GM18502 (cell line): ENCODE data around the gene TANC1.

Experiments
- ATAC-seq: cut with Tn5 transposase; IDR thresholded peaks from one replicate; pipeline ENCODE4 v1.9.1; 2021; ENCODE audit warnings: mild to moderate bottlenecking; ENCODE audit not compliant: unreplicated experiment, poor library complexity

Gene TANC1

DNA sequence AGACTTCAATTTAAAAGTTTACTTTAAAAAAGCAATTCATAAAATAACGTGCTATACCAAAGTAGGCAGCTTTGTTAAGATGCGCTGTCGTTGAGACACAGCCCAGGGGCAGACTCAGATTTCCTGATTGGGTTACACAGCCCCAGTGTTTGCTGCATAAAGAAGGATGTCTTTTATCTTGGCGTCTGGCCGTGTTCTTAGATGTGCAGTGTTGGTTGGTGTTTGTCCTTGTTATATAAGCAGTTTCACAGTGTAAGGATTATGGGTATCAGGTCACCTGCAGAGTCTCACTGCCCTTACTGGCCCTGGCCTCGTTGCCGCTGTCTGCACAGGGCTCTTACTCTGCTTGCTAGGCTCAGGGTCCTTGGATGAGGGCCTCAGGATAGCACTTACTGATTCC, 209.5 kb downstream of the TANC1 start:
- ATAC-seq: no peak

DNA sequence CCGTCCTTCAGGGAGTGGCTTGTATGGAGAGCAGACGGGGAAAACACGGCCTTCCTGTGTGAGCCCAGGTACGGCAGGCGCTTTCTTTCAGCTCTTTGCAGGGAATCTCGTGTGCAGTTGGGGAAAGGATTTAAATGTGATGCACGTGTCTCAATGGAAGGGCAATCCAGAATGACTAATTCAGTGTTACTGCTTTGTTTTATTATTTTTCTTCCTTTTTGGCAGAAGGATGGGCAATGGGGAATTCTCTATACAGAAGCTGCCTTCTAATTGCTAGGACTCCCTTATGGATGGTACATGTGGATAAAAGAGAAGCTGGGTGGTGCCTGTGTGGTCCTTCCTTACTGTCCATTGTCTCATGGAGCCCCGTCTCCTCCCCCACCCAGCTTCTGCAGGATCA, 210.7 kb downstream of the TANC1 start:
- no peak for ATAC-seq

DNA sequence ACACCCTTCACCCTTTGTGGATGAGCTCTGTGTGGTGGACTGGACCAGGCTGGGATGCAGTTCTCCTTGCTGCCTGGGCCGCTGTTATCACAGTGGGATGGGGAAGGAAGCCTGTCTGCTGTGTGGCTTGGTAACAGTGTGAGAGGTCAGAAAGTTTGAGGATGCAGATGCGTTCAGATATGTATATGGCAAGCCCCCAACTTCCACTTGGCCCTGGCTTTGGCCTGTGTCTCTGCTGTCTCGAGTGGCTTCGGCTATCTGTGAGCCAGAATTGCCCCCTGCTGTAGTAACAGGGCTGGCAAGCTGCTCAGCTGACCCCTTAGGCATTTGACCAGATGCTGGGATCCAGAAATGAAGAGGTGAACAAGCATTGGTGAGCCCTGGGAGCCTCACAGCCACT, 211.3 kb downstream of the TANC1 start:
- ATAC-seq: no peak

DNA sequence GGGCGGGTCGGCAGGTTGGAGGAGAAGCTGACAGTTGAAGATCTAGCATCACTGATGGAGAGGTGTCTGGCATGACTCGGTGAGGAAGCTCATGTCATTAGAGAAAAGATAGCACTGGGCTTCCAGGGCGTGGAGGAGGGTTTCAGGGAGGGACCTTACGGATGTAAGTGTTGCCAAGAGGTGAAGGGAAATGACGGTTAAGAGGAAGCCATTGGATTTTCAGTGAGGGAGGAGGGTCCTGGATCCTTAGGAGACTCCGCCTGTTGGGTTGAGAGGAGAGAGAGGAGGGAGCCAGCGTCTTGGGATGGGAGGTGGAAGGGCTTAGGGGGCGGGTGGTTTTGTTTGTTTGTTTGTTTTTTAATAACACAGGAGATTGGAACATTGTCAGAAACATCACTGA, 214.9 kb downstream of the TANC1 start:
- no peak for ATAC-seq

DNA sequence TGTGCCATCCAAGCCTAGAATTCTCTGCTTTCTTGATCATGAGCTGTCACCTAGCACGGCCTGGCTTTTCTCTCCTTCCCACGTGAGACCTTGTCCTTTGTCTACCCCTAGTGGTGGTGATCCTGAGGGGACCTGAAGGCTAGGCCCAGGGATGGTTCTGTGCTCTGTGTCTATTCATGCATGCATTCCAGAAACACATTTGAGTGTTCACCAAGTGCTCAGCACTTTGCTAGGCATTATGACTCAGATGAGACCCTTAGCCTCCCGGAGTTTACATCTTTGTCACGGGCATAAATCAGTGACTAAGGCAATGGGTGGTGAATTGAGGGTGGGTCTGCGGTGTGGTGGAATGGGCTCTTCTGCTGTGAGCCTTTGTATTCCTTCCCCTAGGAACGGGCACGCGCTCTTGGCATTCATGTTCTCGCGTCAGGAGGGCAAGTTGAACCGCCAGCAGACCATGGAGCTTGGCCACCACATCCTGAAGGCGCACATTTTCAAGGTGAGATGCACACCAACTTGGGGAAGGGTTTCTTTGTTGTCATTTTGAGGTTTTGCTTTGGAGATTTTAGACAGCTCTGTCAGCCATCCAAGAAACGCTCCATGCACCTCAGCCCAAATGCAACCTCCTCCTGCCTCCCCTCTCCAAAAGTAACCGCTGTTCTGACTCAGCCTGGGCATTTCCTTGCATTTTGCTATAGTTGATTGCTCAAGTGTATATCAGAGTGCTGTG, 217.1 kb downstream of the TANC1 start:
- peak; percentile 81 for ATAC-seq

DNA sequence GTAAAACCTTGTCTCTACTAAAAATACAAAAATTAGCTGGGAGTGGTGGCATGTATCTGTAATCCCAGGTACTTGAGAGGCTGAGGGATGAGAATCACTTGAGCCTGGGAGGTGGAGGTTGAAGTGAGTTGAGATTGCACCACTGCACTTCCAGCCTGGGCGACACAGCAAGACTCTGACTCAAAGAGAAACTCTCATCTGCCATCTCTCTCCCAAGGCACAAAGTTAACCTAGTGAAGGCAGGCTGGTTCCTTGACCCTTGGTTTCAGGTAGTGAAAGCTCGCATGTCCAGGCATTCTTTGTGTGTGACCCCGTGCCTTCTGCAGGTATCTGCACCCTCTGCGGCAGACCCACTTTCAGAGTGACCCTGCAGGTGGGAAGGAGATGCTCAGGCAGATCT, 218.0 kb downstream of the TANC1 start:
- peak; percentile 41 for ATAC-seq

DNA sequence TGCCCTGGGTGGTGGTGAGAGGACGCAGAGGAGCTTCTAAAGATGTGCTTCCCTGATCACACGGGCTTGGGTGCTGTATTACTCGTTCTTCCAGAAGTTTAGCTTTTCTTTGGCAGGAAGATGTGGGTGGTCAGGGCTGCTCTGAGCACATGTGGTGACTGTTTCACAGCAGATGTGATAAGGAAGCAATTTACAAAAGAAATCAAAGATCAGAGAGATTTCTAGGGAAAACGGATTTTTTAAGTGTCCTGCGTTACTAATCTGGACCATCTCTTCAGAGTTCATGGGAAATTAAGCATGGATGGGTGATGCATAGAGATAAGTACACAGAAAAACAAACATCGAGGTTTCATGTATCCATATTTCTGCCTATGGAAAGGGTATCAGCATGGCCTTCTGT, 218.7 kb downstream of the TANC1 start:
- no peak for ATAC-seq

DNA sequence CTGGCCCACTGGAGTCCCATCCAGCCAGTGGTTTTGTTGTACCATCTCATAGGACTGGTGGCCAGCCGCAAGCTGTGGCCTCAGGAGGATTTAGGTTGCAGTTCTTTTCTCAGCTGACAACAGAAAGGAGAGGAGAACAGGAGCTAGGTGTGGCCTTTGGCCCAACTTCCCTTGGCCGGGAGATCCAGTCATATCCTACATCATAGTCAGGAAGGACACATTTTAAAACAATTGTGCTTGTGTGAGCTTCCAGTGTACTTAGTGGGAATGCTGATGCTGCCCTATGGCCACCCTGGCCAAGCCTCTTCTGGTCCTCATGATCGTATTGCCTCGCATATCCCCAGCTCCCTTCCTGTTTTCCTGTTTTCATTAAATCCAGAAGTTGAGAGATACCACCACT, 220.0 kb downstream of the TANC1 start:
- no peak for ATAC-seq

DNA sequence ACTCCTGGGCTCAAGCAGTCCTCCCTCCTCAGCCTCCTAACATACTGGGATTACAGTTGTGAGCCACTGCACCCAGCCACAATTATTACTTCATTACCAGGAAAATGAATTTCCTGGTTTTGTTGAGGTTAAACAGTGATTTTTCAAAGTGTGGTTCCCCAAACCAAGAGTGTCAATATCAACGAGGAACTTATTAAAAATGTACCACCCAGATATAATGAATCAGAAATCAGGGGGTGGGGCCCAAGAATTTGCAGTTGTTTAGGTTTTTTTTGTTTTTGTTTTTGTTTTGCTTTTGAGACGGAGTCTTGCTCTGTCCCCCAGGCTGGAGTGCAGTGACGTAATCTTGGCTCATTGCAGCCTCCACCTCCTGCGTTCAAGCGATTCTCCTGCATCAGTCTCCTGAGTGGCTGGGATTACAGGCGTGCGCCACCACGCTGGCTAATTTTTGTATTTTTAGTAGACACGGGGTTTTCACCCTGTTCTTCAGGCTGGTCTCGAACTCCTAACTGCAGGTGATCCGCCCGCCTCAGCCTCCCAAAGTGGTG, 224.0 kb downstream of the TANC1 start:
- ATAC-seq: no peak

DNA sequence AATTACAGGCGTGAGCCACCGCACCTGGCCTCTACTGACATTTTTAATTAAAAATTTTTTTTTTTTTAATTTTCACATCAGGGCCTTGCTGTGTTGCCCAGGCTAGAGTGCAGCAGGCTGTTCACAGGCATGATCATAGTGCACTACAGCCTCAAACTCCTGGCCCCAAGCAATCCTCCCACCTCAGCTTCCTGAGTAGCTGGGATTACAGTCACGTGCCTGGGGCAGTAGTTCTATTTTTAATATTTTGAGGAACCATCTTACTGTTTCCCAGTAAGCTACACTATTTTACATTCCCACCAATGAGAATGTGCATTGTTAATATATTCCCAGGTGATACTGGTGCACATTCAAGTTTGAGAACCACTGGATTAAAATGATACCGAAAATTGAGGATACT, 225.4 kb downstream of the TANC1 start:
- no peak for ATAC-seq

DNA sequence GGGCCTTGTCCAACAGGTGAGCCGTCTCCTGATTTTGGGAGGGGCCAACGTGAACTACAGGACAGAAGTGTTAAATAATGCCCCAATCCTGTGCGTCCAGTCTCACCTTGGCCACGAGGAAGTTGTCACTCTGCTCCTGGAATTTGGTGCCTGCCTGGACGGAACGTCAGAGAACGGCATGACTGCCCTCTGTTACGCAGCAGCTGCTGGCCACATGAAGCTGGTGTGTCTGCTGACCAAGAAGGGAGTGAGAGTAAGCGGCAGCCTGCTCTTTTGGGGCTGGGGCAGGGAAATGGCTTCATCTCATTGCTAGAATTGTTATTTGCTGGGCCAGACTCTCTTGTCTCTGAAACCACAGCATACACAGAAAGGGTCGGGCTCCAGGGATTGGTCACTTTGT, 225.8 kb downstream of the TANC1 start:
- ATAC-seq: no peak

DNA sequence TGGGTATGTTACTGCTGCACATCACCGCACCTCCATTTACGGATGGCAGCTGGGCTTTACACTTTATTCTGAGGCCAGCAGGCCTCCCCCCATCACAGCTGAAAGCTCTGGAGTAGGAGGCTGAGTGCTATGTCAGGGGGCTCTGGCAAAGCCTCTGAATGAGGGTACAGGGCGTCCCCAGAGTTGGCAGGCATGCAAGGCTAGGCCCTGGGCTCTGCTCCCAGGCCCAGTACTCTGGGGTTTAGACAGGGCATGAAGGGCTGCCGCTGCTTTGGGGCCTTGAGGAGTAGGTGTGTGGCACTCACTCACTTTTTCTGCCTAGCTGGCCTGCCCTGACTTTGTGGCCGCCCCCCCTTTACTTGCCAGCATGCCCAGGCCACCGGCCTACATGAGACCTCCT, 227.3 kb downstream of the TANC1 start:
- ATAC-seq: no peak

DNA sequence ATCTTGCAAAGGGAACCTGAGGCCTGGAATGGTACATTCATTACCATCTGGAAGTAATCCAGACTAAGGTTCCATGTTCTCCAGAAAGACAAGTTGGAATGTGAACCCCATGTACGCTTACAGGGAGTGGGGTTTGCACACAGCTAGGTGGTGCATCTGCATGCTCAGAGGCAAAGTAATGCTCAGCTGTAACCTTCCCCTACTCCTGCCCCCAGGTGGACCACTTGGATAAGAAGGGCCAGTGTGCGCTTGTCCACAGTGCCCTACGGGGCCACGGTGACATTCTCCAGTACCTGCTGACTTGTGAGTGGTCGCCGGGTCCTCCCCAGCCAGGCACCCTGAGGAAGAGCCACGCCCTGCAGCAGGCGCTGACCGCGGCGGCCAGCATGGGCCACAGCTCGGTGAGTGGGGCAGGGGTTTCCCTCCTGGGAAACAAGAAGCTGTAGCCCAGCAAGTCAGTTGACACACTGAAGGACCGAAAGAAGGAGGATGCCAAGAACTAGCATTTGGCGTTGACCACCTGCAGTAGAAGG, 228.0 kb downstream of the TANC1 start:
- ATAC-seq: no peak

DNA sequence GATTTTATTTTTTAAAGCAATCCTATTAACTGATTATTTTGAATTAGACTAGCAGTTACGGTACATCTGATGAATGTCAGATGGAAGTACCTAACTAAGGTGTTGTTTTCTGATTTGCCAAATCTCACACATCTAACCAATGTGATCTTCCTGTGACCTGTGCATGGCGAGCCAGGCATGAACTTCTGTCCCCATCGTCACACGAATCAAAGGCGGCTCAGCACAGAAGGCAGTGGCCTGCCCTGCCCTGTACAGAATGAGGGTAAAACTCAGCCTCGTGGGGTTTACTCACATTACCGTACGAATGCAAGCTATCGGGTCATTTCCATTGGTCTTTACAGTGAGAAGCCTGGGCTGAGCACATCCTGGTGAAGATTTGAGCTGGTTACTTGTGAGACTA, 230.8 kb downstream of the TANC1 start:
- ATAC-seq: no peak

DNA sequence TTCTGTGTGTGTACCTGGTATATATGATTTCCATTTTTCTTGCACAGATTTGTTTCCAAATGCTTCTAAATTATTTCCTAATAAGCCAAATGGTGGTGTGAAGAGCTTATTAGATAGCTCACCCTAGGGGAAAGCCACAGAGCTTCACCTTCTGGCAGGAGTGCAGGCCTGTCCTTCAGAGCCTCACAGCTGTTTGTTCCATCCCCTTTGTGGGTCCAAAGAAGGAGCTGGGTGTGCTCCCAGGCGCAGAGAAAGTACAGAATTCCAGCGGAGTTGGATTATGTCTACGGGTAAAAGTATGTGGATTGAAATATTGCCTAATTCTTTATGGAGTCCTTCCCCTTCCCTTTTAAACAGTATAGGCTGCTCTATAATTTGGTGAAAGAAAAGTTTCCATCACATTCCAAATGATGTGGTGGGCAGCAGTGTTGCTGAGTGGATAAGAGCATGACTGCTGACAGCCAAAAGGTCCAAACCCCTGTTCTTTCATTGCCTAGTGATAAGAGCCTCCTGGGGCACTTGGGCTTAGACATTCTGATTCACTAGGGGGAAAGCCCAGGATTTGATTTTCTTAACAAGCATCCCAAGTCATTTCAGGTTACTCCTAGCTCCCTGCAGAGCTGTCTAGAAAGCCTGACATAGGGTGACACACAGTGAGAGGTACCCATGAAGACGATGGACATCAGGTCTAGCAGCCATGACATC, 231.5 kb downstream of the TANC1 start:
- no peak for ATAC-seq

DNA sequence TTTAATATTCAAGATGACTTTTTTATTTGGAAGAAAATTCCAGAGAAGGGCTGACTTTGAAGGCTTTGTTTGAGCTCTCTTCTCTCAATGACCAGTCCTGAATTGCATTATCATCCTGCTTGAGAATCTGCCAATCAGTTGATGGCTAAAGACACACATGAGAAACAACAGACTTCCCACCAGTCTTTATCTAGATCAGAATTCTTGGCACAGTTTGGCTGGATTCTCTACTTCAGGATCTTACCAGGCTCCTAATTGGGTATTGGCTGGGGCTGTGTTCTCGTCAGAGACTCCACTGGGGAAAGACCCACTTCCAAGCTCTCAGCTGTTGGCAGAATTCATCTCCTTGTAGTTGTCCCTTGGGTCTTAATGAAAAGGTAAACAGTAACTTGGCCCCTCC, 232.1 kb downstream of the TANC1 start:
- ATAC-seq: no peak

DNA sequence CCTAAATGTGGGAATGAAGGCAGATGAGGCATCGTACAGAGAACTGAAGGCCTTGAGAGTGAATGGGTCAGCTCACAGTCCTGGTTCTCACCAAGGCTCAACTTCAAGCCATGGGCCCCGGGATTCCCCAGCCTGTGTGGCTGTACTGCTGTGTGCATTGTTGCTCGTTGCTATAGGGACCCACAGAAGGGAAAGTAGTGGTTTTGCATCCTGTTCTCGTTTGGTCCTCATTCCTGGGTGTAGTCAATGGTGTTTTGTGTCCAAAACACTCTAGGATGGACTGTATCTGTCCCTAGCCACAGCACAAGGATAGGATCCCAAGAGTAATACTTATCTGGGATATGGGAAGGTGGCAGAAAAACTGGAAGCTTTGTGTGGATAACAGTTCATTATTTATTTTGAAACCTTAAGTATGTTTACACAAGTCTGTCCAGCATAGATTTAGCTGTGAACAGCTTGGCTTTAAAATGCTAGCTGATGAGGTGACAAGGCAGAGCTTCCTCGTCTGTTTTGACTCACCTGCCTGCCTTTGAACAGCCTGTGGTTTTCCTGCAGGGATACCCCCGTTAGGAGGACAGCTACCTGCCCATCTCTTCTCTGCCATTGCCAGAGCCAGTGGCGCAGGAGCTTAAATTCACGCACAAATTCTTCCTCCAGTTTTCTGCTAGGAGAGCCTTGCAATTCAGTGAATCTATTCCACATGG, 233.1 kb downstream of the TANC1 start:
- ATAC-seq: peak; percentile 99

DNA sequence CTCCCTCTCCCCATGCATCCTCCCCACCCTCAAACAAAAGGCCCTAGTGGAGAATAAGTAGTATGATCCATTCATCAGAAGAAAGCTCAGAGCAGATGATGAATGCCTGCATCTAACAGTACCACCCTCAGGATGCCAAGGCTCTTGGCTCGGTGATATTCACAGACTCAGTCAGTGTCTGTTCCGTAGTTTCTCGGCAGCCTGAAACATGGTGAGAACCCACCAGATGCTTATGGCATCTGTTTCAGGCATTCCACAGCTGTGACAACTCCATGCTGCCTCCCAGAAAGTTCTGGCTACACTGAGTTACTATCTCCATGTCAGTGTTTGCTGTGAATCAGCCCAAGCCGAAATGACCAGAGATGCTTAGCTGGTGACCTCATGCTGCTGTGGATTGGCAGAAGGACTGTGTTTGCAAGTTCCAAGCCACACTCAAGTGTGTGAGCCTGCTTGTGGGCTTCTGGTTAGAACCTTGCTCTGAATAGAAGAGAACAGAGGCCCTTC, 234.2 kb downstream of the TANC1 start:
- no peak for ATAC-seq

DNA sequence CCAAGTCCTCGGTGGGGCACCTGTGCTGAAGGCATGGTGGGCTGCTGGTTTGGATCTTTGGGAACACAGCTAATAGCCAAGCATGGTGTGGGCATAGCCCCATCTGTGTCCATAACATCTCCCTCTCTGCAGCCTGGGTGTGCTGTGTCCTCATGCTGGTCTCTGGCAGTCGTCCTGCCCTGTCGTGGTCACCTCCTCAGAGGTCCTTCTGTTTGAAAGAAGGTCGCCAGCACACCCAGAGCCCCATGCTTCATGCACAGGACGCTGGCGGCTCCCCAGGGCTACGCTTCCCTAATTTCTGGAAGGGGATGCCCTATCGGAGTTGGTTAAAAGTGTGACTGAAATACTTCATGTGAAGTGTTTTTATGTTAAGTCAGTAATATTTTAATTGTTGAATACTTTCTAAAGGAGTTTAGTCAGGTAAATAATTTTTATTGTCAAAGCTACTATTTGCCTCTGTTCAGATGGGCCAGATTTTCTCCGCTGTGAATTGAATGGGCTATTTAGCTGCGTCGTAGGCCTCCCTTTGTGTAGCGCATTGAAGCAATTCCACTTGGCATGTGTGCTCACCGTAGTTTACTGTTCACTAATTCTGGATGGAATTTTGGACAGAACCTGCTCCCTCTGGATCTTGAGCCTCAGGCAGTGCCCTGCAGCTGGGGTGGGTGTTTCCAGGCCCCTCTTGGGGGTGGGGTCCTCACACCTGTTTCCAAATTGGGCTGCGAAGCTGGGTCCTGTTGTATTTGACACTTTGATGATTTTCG, 236.1 kb downstream of the TANC1 start:
- no peak for ATAC-seq

DNA sequence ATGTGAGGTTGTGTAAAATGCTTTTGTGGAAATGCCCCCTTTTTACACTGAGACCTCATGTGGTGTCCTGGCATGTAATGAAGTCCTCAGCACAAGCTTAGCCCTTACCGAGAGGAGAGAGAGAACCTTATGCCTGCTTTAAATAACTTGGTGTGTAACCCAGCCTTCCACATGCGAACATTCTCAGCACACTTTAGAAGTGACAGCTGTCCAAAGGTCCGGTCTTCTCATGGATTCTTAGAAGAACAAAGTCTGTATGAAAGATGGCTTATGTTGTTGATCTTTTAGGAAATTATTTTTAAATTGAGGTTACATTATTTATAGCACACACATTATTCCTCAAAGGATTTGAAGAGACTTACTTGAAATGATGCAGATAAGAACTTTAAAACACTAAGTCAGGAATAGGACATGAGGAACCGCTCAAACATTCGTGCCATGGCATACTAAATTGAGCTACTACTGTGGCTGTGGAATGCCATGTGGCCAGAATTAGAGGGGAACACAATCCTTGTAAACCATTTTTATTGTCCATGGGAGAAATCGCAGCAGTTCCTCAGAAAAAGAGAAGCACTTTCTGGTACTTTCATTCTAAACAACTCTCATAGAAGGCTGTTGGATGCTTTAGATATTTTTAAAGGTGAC, 238.4 kb downstream of the TANC1 start:
- ATAC-seq: no peak
